Vagina (tissue), 2 donors: ENCODE results near the gene FMNL2. TPM values are rescaled to one million over a fixed set of nuclear protein-coding genes. Genes with fewer than 3 reads are reported as not detected.

Experiments used
- DNase-seq, 2 donors: peaks; one replicate each; pipeline ENCODE4 v3.0.0-alpha.2; 2017; ENCODE audit errors: extremely low spot score in 2 of 2
- H3K27ac ChIP-seq: fragments of 200-600 bp; sonication (generic); one replicate; pipeline ENCODE4 v1.5.1; 2019
- H3K27me3 ChIP-seq: fragments of 200-600 bp; sonication (generic); one replicate; pipeline ENCODE4 v1.5.1; 2019
- H3K36me3 ChIP-seq, 2 donors: fragments of 200-600 bp; sonication (generic); one replicate each; pipeline ENCODE4 v1.5.1; 2017 to 2019
- H3K4me1 ChIP-seq: fragments of 200-600 bp; sonication (generic); one replicate; pipeline ENCODE4 v1.5.1; 2019
- H3K4me3 ChIP-seq, 2 donors: fragments of 200-600 bp; sonication (generic); 1 replicate in 1 of 2; 2 replicates in 1 of 2; pipeline ENCODE4 v1.5.1; 2016 to 2019
- H3K9me3 ChIP-seq: fragments of 200-600 bp; sonication (generic); one replicate; pipeline ENCODE4 v1.5.1; 2019
- CTCF ChIP-seq, 3 experiments: fragments of 450-650 bp in 2 of 3; fragments of 200-600 bp in 1 of 3; sonication (generic) in 1 of 3; IDR thresholded peaks; one replicate each; pipeline ENCODE4 v1.5.1; 2017 to 2019; ENCODE audit warnings: antibody characterized with exemption in 3 of 3, mild to moderate bottlenecking in 2 of 3, moderate library complexity in 2 of 3
- POLR2A ChIP-seq, 2 donors: fragments of 450-650 bp; IDR thresholded peaks; one replicate each; pipeline ENCODE4 v1.6.1; 2017; ENCODE audit warnings: antibody characterized with exemption in 2 of 2, mild to moderate bottlenecking in 2 of 2, moderate library complexity in 2 of 2
- POLR2AphosphoS5 ChIP-seq, 2 donors: sonication (generic); formaldehyde crosslinking; IDR thresholded peaks; one replicate each; pipeline ENCODE4 v1.9.0; 2017; ENCODE audit warnings: antibody characterized with exemption in 2 of 2, mild to moderate bottlenecking in 2 of 2, low read depth in 1 of 2; ENCODE audit not compliant: insufficient read depth in 1 of 2
- intact Hi-C: fragments of 100-400 bp; cut with DNase I; formaldehyde crosslinking; loops from one replicate; pipeline ENCODE4 v1.15.1; 2023
- total RNA-seq: library from RNA; depleted of rRNA; stranded (reverse); fragments of >200 nt; gene quantifications from one replicate; pipeline ENCODE4 v1.2.3, GENCODE V29; 2016

The FMNL2 gene
- total RNA-seq, 1 donor from 2014 or later, result 35.4 TPM

DNA sequence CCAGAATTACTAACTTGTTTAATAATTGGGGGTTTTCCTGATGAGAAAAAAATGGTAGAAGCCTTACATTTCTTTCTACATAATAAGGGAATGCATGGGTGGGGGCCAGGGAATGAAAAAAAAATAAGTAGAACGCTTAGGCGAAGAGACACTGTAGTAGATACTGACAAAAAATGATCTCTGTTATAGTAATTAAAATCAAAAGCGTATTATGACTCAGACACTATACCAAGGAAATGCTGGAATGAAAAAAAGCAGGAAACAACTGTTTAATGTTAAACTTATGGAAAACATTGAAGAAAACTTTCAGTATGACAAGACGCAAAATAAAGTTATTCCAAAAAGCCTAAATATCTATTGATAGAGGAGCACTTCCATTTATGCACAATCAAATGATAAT is 339.4 kb downstream of the FMNL2 start:
- DNase-seq, result no peak
- peaks cover 0 to 52% of the 10 kb centered on the region in 2 donors for H3K36me3 ChIP-seq
- H3K9me3 ChIP-seq, result no peaks in the 10 kb centered on the region
- TF ChIP-seq POLR2A (IDR thresholded peaks at IDR 0.05) (no peak), POLR2AphosphoS5 (IDR thresholded peaks at IDR 0.05; ENCODE audit: insufficient read depth in 1 of 2, low read depth in 1 of 2) (no peak), CTCF (IDR thresholded peaks at IDR 0.05) (no peak)
- intact Hi-C loops, result no loop called here
- no peak overlapping the region for H3K4me3 ChIP-seq
- H3K27me3 ChIP-seq, result no peaks in the 10 kb centered on the region
- H3K27ac ChIP-seq, result no peak overlapping the region
- H3K4me1 ChIP-seq, result no peaks in the 10 kb centered on the region

DNA sequence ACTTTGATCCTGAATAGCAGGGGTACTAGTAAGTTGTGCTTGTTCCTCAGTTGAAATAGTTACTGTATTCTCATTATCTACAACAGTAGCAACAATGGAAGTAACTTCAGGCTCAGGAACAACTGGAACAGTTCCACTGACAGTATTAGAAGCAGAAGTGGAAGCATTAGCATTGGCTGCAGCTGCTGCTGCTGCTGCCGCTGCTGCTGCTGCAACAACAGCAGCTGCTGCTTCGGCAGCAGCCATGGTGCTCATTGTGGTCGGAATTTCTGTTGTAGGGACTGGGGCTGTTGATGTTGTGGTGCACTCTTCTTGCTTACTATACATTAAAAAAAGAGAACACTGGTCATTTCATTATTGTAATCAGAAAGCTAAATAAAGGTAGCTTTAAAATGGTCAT is 341.5 kb downstream of the FMNL2 start:
- no peak for TF ChIP-seq POLR2AphosphoS5 (IDR thresholded peaks at IDR 0.05; ENCODE audit: insufficient read depth in 1 of 2, low read depth in 1 of 2)
- no peak for TF ChIP-seq POLR2A (IDR thresholded peaks at IDR 0.05)
- TF ChIP-seq CTCF (IDR thresholded peaks at IDR 0.05), result no peak
- no peaks in the 10 kb centered on the region for H3K9me3 ChIP-seq
- no peak overlapping the region for H3K27ac ChIP-seq
- no peak overlapping the region for H3K4me3 ChIP-seq
- intact Hi-C loops, result no loop called here
- no peak for DNase-seq
- H3K36me3 ChIP-seq, result peaks cover 0 to 49% of the 10 kb centered on the region in 2 donors
- H3K4me1 ChIP-seq, result no peaks in the 10 kb centered on the region
- no peaks in the 10 kb centered on the region for H3K27me3 ChIP-seq

- TF ChIP-seq CTCF (IDR thresholded peaks at IDR 0.05) (no peak), POLR2A (IDR thresholded peaks at IDR 0.05) (no peak), POLR2AphosphoS5 (IDR thresholded peaks at IDR 0.05; ENCODE audit: insufficient read depth in 1 of 2, low read depth in 1 of 2) (no peak)
- Histone ChIP-seq H3K36me3 (peaks cover 0 to 37% of the 10 kb centered on the region in 2 donors), H3K27ac (no peak overlapping the region), H3K4me3 (no peak overlapping the region), H3K27me3 (no peaks in the 10 kb centered on the region), H3K4me1 (no peaks in the 10 kb centered on the region), H3K9me3 (no peaks in the 10 kb centered on the region)
- DNase-seq, result no peak
- intact Hi-C loops, result no loop called here
These were observed 343.8 kb downstream of the FMNL2 start for GRCh38 chr2:152678808-152679207.

- Histone ChIP-seq H3K9me3 (no peaks in the 10 kb centered on the region), H3K4me3 (no peak overlapping the region), H3K27ac (no peak overlapping the region), H3K4me1 (no peaks in the 10 kb centered on the region), H3K36me3 (peaks cover 0 to 22% of the 10 kb centered on the region in 2 donors), H3K27me3 (no peaks in the 10 kb centered on the region)
- TF ChIP-seq POLR2AphosphoS5 (IDR thresholded peaks at IDR 0.05; ENCODE audit: insufficient read depth in 1 of 2, low read depth in 1 of 2) (no peak), POLR2A (IDR thresholded peaks at IDR 0.05) (no peak), CTCF (IDR thresholded peaks at IDR 0.05) (no peak)
- DNase-seq, result no peak
- intact Hi-C loops, result no loop called here
These were observed 347.7 kb downstream of the FMNL2 start for GRCh38 chr2:152682663-152683062.

GRCh38 chr2:152683400-152683799 is 348.4 kb downstream of the FMNL2 start:
- H3K27me3 ChIP-seq, result no peaks in the 10 kb centered on the region
- no peak for TF ChIP-seq POLR2AphosphoS5 (IDR thresholded peaks at IDR 0.05; ENCODE audit: insufficient read depth in 1 of 2, low read depth in 1 of 2)
- no peak for TF ChIP-seq POLR2A (IDR thresholded peaks at IDR 0.05)
- no peak for TF ChIP-seq CTCF (IDR thresholded peaks at IDR 0.05)
- intact Hi-C loops, result no loop called here
- no peaks in the 10 kb centered on the region for H3K9me3 ChIP-seq
- no peak overlapping the region for H3K27ac ChIP-seq
- peaks cover 0 to 22% of the 10 kb centered on the region in 2 donors for H3K36me3 ChIP-seq
- no peaks in the 10 kb centered on the region for H3K4me1 ChIP-seq
- DNase-seq, result no peak
- no peak overlapping the region for H3K4me3 ChIP-seq
